Lower lobe of right lung (tissue), 2 donors: ENCODE measurements around the gene TLR5. TPM values are rescaled to one million over a fixed set of nuclear protein-coding genes. Genes with fewer than 3 reads are reported as not detected.
A peak's percentile ranks its signal among the peaks of the same experiment; 100 is the strongest.
"Not testable (repeated sequence)": the region's sequence is repeated elsewhere in the genome, so short reads cannot be mapped to it uniquely, and the experiment has no call there.

ENCODE experiments used
- ATAC-seq, 2 donors: fragments of 200-7000 bp; cut with Tn5 transposase; one replicate each; pipeline ENCODE4 v1.9.1; 2020 to 2022; ENCODE audit warnings: mild to moderate bottlenecking in 2 of 2, moderate library complexity in 2 of 2
- DNase-seq: peaks from one replicate; pipeline ENCODE4 v3.0.0-alpha.2; 2020
- H3K27ac ChIP-seq: fragments of 200-600 bp; one replicate; pipeline ENCODE4 v1.8.0; 2022
- H3K27me3 ChIP-seq: fragments of 200-600 bp; one replicate; pipeline ENCODE4 v1.8.0; 2022; ENCODE audit warnings: low read depth
- H3K36me3 ChIP-seq: fragments of 200-600 bp; one replicate; pipeline ENCODE4 v1.8.0; 2022; ENCODE audit warnings: mild to moderate bottlenecking
- H3K4me1 ChIP-seq: fragments of 200-600 bp; one replicate; pipeline ENCODE4 v1.8.0; 2022
- H3K4me3 ChIP-seq: fragments of 200-600 bp; one replicate; pipeline ENCODE4 v1.8.0; 2022; ENCODE audit warnings: mild to moderate bottlenecking
- H3K9me3 ChIP-seq: fragments of 200-600 bp; one replicate; pipeline ENCODE4 v1.8.0; 2022
- intact Hi-C: fragments of 100-400 bp; cut with DNase I; formaldehyde crosslinking; loops from one replicate; pipeline ENCODE4 v1.11.0; 2022
- total RNA-seq: library from RNA; stranded (reverse); fragmentation: NEBNext Ultra II Directional; extraction: Animal tissue kit (Norgen Biotek cat#: 25700); gene quantifications from one replicate; pipeline ENCODE4 v1.2.1, GENCODE V29; 2021
- TF ChIP-seq, protein P1 (sequence below): fragments of 200-600 bp; IDR thresholded peaks from one replicate; pipeline ENCODE4 v1.8.0; 2022; ENCODE audit warnings: antibody characterized with exemption, mild to moderate bottlenecking
- donor health status: DM: no; HTN: yes; CAD: no; lungs with severe emphysema.

TLR5 gene
- total RNA-seq, 1 donor from 2014 or later, result 26.6 TPM

DNA sequence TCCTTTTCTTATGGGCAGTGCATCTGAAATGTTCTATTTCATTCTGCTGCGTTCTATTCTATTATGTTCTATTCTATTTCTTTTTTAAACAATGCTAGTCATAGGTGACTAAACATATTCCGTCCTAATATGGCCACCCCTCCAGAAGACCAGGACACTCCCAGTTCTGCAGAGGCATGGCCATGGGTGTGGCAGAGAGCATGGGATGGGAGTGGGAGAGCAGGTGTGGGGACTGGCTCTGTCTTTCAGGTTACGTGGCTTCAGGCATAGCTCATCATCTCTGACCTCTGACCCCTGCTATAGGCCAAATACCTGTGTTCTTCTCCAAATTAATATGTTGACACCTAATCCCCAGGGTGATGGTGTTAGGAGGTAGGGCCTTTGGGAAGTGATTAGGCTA, 33.4 kb upstream of the TLR5 start:
- no peaks in the 10 kb centered on the region for H3K36me3 ChIP-seq
- H3K4me1 ChIP-seq, result peaks cover 49% of the 10 kb centered on the region
- intact Hi-C loops, result no loop called here
- TF ChIP-seq, protein P1, sequence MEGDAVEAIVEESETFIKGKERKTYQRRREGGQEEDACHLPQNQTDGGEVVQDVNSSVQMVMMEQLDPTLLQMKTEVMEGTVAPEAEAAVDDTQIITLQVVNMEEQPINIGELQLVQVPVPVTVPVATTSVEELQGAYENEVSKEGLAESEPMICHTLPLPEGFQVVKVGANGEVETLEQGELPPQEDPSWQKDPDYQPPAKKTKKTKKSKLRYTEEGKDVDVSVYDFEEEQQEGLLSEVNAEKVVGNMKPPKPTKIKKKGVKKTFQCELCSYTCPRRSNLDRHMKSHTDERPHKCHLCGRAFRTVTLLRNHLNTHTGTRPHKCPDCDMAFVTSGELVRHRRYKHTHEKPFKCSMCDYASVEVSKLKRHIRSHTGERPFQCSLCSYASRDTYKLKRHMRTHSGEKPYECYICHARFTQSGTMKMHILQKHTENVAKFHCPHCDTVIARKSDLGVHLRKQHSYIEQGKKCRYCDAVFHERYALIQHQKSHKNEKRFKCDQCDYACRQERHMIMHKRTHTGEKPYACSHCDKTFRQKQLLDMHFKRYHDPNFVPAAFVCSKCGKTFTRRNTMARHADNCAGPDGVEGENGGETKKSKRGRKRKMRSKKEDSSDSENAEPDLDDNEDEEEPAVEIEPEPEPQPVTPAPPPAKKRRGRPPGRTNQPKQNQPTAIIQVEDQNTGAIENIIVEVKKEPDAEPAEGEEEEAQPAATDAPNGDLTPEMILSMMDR, result no peak
- no peak for DNase-seq
- H3K27me3 ChIP-seq, result no peaks in the 10 kb centered on the region
- peak overlapping the region; percentile 72 for H3K27ac ChIP-seq
- no peaks in the 10 kb centered on the region for H3K9me3 ChIP-seq
- ATAC-seq, result no peak
- H3K4me3 ChIP-seq, result no peak overlapping the region

DNA sequence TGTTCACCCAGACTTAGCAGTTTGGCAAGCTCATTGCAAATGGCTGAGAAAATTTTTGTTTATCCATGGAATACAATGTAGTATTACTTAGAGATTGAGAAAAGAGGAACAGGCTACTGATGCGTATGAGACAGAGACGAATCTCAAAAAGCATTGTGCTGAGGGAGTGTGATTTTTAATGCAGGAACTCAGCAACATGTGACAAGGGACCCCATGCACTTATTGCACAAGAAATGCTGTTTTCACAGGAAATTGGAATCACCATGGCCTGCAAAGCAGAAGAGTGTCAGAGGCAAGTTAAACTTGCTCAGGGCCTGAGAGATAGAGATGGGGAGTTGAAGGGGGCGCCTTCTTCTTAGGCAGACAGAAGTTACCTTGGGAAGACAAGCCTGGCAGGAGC, 32.6 kb upstream of the TLR5 start:
- H3K27ac ChIP-seq, result peak overlapping the region; percentile 72

DNA sequence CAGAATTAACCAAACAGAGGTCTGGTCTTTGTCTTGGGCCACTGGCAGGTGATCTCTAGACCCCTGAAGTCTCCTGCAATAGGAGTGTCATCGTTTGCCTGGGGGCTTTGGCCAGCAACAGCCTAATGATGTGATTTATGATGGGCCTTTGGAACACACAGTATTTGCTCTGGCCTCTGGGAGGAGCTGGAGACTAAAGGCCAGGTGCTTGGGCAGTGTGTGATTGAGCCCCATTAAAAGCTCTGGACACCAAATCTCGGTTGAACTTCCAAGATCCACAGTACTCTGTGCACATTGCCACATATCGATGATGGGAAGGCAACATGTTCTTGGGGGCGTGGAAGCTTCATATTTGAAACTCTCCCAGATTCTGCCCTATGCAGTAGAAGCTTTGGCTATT, 32.0 kb upstream of the TLR5 start:
- peaks cover 36% of the 10 kb centered on the region for H3K4me1 ChIP-seq
- H3K27ac ChIP-seq, result peak overlapping the region; percentile 69
- ATAC-seq, result peak; percentile 58 to 70

More for the DNA sequence above, 32.6 kb upstream of the TLR5 start:
- ATAC-seq (peak; percentile 68 to 80), DNase-seq (no peak)
- Histone ChIP-seq H3K36me3 (no peaks in the 10 kb centered on the region), H3K27me3 (no peaks in the 10 kb centered on the region), H3K4me3 (no peak overlapping the region), H3K4me1 (peaks cover 42% of the 10 kb centered on the region), H3K9me3 (no peaks in the 10 kb centered on the region)
- intact Hi-C loops, result no loop called here
- TF ChIP-seq, protein P1, result no peak

DNA sequence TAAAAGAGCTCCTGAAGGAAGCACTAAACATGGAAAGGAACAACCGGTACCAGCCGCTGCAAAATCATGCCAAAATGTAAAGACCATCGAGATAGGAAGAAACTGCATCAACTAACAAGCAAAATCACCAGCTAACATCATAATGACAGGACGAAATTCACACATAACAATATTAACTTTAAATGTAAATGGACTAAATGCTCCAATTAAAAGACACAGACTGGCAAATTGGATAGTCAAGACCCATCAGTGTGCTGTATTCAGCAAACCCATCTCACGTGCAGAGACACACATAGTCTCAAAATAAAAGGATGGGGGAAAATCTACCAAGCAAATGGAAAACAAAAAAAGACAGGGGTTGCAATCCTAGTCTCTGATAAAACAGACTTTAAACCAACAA, 26.4 kb upstream of the TLR5 start:
- H3K27me3 ChIP-seq, H3K4me3 ChIP-seq, H3K4me1 ChIP-seq, intact Hi-C loops, DNase-seq, ATAC-seq, H3K36me3 ChIP-seq, H3K9me3 ChIP-seq, H3K27ac ChIP-seq: not testable (repeated sequence)

More for the DNA sequence above, 32.0 kb upstream of the TLR5 start:
- Histone ChIP-seq H3K9me3 (no peaks in the 10 kb centered on the region), H3K36me3 (no peaks in the 10 kb centered on the region), H3K4me3 (no peak overlapping the region), H3K27me3 (no peaks in the 10 kb centered on the region)
- intact Hi-C loops, result no loop called here
- no peak for DNase-seq
- TF ChIP-seq, protein P1, result peak; percentile 16

DNA sequence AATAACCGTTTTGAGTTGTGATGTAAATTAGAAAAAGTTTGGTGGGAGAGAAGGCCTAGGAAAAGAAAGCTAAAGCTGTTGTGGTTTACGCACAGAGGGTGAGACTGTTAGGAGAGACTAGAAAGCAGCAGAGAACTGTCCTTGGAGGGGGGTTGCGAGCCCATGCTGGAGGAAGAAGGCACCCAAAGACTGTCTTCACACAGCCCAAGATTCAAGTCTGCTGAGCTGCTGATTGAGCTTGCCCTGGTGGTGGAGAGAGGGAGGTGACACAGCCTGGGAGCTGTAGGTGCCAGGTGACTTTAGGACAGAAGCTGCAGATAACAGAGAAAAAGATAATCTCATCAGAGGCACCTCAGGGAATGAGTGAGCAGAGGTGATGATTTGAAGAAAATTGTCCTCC, 18.3 kb upstream of the TLR5 start:
- Histone ChIP-seq H3K27ac (no peak overlapping the region), H3K4me3 (no peak overlapping the region), H3K9me3 (no peaks in the 10 kb centered on the region), H3K27me3 (no peaks in the 10 kb centered on the region), H3K4me1 (no peaks in the 10 kb centered on the region), H3K36me3 (no peaks in the 10 kb centered on the region)
- TF ChIP-seq, protein P1, result no peak
- intact Hi-C loops, result no loop called here
- DNase-seq, result no peak
- no peak for ATAC-seq

DNA sequence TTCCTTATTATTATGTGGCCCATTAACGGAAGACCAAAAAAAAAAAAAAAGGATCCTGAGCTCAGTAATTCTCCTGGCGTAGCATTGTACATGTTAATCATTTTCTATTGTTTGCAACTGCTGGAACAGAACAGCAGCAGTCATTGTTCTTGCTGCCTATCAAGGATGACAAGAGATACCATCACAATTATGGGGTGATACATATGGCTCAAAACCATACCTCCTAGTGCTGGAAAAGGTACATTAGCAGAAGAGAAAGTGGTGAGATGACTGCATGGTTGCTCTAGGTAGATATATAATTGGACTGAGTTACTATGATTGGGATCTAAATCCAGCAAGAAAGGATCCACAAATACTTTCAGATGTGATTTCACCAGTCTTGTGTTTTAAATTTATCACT, 13.3 kb upstream of the TLR5 start:
- H3K4me1 ChIP-seq, result no peaks in the 10 kb centered on the region
- intact Hi-C loops, result no loop called here
- H3K27me3 ChIP-seq, result no peaks in the 10 kb centered on the region
- H3K9me3 ChIP-seq, result no peaks in the 10 kb centered on the region
- no peak for ATAC-seq
- H3K36me3 ChIP-seq, result no peaks in the 10 kb centered on the region
- no peak for DNase-seq
- TF ChIP-seq, protein P1, result no peak
- H3K4me3 ChIP-seq, result no peak overlapping the region
- H3K27ac ChIP-seq, result no peak overlapping the region
